Measurements from ENCODE around the gene EDAR.

The EDAR gene

DNA sequence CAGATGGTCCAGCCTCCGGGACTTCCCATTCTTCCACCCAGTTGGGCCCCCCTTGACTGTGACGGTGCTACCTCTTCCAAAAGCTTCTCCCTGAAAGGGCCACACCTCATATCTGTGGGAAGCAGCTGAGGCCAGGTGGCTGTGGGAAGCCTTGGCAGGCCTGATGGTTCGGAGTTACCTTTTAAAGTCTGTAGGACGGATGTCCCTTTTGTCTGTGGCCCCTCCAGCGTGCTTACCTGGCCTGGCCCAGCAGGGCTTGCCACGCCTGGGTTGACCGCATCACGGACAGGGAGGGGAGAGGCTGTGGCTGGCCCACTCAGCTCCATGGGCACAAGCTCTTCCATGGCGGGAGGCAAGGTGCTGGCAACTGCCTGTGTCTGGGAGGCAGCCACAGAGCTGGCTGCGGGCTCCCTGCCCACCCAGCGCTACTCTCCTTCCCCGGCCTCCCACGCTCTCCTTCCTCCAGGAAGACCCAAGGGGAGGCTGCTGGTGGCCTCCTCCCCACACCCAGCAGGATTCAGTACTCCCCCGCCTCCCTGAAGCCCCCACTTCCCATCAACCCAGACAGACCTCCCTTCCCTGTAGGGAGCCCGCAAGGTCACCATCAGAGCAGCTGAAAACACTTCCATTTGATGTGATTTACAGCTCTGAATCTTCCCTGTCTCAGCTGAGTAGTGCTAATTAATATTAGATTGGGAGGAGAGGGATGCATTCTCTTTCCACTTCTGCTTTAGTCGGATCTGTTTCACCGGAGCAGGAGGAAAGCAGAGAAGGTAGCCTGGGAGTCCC lies 52.8 kb downstream of the EDAR start:
- in situ Hi-C loops (cut with MboI; ENCODE audit: low sequenced_read_pairs): no loop called here
- H3K9me3 ChIP-seq: no peaks in the 10 kb centered on the region
- no peaks in the 10 kb centered on the region for H3K27me3 ChIP-seq (ENCODE audit: low read depth)
- no peaks in the 10 kb centered on the region for H3K36me3 ChIP-seq (replicated peaks)
- no peaks in the 10 kb centered on the region for H3K4me1 ChIP-seq
- H3K4me3 ChIP-seq: no peak overlapping the region
- DNase-seq (ENCODE audit: low spot score in 2 of 2): no peak

DNA sequence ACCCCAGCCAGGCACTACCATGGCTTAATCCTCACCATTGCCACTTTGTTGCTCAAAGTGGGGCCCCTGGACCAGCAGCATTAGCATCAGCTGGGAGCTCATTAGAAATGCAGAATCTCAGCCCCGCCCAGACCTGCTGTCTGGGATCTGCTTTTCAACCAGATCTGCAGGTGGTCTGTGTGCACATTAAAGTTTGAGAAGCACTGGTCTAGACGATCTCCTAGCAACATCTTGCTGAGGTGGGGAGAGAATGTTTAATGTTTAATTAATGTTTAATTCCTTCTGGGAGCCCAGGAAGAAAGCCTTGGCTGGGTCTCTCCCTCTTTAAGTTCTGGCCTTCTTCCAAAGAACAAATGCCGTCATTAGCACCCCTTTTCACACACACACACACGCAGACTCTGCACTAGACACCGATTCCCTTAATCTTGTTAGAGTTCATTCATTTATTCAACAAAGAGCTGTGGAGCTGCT lies 53.7 kb downstream of the EDAR start:
- H3K4me3 ChIP-seq: no peak overlapping the region
- no peaks in the 10 kb centered on the region for H3K9me3 ChIP-seq
- DNase-seq (ENCODE audit: low spot score in 2 of 2): no peak
- in situ Hi-C loops (cut with MboI; ENCODE audit: low sequenced_read_pairs): no loop called here
- H3K27me3 ChIP-seq (ENCODE audit: low read depth): no peaks in the 10 kb centered on the region
- H3K4me1 ChIP-seq: no peaks in the 10 kb centered on the region
- H3K36me3 ChIP-seq (replicated peaks): no peaks in the 10 kb centered on the region

DNA sequence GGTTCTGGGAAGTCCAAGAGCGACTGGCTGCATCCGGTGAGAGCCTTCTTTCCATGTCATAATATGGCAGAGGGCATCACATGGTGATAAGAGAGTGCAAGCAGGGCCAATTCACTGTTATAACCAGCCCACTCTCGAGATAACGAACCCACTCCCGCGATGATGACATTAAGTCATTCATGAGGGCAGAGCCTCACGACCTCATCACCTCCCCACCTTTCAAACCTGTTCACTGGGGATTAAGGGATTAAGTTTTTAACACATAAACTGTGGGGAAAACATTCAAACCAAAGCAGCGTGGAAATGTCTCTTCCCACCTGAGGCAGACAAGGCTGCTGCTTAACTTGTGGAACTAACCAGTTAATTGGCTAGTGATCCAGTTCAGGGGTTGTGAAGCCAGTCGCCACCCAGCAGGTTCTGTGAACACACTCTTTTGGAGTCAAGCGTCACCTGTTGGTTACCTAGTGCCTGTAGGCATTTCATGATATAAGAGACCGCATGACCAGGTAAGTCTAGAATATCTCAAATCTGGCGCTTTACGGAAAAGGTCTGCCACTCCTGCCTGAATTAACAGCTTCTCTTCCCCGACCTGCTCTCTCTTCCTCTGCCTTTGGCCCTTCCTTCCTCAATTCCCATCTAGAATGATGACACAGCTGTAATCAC lies 54.3 kb downstream of the EDAR start:
- H3K36me3 ChIP-seq (replicated peaks): no peaks in the 10 kb centered on the region
- H3K27me3 ChIP-seq (ENCODE audit: low read depth): no peaks in the 10 kb centered on the region
- no peaks in the 10 kb centered on the region for H3K9me3 ChIP-seq
- in situ Hi-C loops (cut with MboI; ENCODE audit: low sequenced_read_pairs): no loop called here
- no peak for DNase-seq (ENCODE audit: low spot score in 2 of 2)
- no peak overlapping the region for H3K4me3 ChIP-seq
- H3K4me1 ChIP-seq: no peaks in the 10 kb centered on the region

DNA sequence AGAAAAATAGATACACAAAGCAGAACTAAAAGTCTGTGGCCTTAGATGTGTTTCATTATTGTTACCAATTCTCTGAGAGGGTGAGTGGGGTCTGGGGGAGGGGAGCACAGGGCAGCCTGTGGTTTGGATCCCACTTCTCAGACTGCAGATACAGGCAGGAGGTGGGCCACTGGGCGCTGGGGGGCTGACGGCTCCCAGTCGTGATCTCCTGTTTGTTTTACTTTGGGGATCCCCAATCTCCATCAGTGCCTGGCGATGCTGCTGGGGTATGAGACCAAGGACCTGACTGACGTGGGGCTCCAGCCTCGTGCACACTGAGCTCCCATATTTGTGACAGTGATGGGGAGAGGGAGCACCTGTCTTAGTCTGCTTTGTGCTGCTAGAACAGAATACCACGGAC lies 54.9 kb downstream of the EDAR start:
- no peaks in the 10 kb centered on the region for H3K9me3 ChIP-seq
- H3K27me3 ChIP-seq (ENCODE audit: low read depth): no peaks in the 10 kb centered on the region
- in situ Hi-C loops (cut with MboI; ENCODE audit: low sequenced_read_pairs): no loop called here
- no peak overlapping the region for H3K4me3 ChIP-seq
- no peak for DNase-seq (ENCODE audit: low spot score in 2 of 2)
- H3K4me1 ChIP-seq: no peaks in the 10 kb centered on the region
- no peaks in the 10 kb centered on the region for H3K36me3 ChIP-seq (replicated peaks)

DNA sequence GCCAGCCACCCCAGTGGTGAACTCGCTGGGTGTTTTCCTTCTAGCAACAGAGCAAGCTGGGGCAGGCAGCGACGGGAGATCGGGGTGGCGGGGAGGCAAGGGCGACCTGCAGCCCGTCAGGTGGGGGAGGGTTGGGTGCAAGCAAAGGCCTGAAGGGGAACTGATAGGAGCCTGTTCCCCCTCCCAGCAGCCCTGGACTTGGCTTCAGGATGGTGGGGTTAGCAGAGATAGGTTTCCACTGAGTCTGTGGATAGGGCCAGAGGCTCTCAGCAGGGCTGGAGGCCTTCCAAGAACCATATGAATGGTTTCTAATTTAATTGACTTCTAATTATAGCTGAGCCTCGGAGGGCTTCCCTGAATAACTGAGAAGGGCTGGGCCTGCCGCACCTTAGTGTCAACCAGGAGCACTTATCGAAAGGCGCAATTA lies 55.3 kb downstream of the EDAR start:
- in situ Hi-C loops (cut with MboI; ENCODE audit: low sequenced_read_pairs): no loop called here
- Histone ChIP-seq H3K9me3 (no peaks in the 10 kb centered on the region), H3K4me1 (no peaks in the 10 kb centered on the region), H3K36me3 (replicated peaks) (no peaks in the 10 kb centered on the region), H3K4me3 (no peak overlapping the region), H3K27me3 (ENCODE audit: low read depth) (no peaks in the 10 kb centered on the region)
- no peak for DNase-seq (ENCODE audit: low spot score in 2 of 2)

DNA sequence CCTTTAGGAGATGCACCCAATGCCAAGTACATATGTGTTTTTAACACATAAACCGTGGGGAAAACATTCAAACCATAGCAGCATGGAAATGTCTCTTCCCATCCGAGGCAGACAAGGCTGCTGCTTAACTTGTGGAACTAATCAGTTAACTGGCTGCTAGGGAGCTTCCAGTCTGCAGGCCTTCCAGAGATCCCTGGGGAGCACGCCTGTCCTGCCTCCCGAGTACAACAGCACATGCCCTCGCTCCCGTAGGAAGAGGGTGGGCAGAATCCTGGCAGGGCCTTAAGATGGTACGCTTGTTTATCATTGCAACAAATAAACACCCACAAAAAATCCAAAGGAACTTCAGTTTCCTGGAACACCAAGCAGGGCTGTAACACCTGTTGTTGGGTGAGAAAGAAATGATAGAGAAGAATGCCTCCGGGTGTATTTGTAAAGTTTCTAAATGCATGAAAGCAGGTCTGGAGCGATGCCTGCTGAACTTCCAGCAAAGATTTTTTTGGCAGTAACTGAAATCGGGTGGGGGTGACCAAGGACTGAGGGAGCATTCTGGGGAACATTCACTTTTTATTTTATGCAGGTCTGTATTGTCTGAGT lies 56.2 kb downstream of the EDAR start:
- Histone ChIP-seq H3K4me3 (no peak overlapping the region), H3K27me3 (ENCODE audit: low read depth) (no peaks in the 10 kb centered on the region), H3K4me1 (no peaks in the 10 kb centered on the region), H3K36me3 (replicated peaks) (no peaks in the 10 kb centered on the region), H3K9me3 (no peaks in the 10 kb centered on the region)
- no peak for DNase-seq (ENCODE audit: low spot score in 2 of 2)
- in situ Hi-C loops (cut with MboI; ENCODE audit: low sequenced_read_pairs): no loop called here

DNA sequence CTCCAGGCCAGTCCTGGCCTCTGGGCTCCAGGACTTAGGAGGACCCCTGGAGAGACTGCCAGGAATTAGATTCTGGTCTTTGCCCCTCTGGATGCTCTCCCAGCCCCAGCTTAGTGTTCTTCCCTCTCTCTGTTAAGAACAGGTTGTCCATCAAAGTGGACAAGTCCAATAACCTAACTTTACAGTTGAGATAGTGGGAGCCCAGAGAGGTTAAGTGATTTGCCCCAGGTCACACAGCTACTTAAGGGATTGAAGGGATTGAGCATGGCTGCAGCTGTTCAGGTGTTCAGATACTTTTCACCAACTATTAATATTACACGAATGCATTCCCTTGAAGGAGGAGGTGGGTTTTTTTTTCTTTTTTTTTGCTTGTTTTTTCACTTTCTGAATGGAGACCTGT lies 57.6 kb downstream of the EDAR start:
- Histone ChIP-seq H3K9me3 (no peaks in the 10 kb centered on the region), H3K4me3 (no peak overlapping the region), H3K27me3 (ENCODE audit: low read depth) (no peaks in the 10 kb centered on the region), H3K4me1 (no peaks in the 10 kb centered on the region), H3K36me3 (replicated peaks) (no peaks in the 10 kb centered on the region)
- DNase-seq (ENCODE audit: low spot score in 2 of 2): no peak
- in situ Hi-C loops (cut with MboI; ENCODE audit: low sequenced_read_pairs): no loop called here

DNA sequence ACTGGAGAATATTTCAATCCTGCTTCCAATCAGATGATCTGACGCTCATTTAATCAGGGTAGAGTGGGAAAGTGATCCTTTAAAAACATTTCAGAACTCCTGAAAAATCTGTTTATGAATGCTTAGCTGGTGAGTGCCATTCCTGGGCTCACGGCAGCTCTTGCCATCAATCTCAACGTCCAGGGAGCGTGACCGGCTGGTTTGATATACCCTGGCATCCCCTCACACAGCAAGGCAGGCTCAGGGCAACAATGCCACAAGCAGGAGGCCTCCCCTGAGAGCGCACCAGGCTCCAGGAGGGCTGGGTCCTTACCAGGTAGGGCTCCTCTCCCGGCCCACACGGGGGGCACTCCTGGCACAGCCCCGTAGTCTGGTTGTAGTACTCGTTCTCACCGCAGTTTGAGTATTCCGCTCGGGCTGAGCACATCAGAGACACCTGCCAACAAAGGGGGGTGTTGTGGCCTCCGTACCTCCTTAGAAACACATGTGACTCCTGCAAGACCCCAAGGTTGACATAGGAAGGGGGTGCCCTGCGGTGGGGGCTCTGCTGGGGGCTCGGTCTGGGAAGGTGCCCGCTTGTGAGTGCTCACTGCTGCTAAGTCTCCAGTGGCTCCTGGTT lies 59.1 kb downstream of the EDAR start:
- no peaks in the 10 kb centered on the region for H3K27me3 ChIP-seq (ENCODE audit: low read depth)
- no peak overlapping the region for H3K4me3 ChIP-seq
- H3K36me3 ChIP-seq (replicated peaks): no peaks in the 10 kb centered on the region
- in situ Hi-C loops (cut with MboI; ENCODE audit: low sequenced_read_pairs): no loop called here
- DNase-seq (ENCODE audit: low spot score in 2 of 2): no peak
- no peaks in the 10 kb centered on the region for H3K4me1 ChIP-seq
- no peaks in the 10 kb centered on the region for H3K9me3 ChIP-seq

DNA sequence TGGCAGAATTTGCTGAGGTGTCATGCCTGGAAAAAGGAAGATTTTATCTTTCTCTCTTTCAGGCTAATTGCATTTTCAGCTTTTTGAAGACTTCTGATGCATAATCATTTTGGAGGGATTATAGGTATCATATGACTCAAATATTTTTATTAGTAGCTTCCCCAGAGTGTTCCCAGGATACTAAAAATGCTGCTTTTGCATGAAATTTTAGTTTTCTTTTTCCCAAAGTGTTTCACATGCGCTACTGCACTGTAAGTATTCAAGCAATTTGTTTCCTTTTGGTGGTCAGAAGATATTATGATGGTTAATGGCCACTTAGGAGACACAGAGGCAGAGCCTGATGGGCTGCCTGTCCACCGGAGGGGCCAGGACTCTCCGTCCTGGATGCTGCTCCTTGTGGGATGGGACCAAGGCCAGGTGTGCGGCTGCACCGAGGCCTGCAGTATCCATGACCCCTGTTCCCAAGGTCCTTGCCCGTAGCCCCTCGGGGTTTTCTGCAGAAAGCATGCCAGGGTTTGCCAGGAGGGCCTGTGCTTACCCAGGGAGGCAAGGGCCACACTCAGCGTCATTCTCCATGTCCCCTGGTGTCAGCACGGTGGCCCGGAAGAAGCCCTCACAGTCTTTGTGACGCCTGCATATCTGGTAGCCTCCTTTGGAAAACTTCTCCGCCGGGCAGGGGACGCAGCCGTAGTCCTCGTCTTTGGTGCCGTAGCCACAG lies 60.2 kb downstream of the EDAR start:
- in situ Hi-C loops (cut with MboI; ENCODE audit: low sequenced_read_pairs): no loop called here
- DNase-seq (ENCODE audit: low spot score in 2 of 2): no peak
- no peaks in the 10 kb centered on the region for H3K27me3 ChIP-seq (ENCODE audit: low read depth)

DNA sequence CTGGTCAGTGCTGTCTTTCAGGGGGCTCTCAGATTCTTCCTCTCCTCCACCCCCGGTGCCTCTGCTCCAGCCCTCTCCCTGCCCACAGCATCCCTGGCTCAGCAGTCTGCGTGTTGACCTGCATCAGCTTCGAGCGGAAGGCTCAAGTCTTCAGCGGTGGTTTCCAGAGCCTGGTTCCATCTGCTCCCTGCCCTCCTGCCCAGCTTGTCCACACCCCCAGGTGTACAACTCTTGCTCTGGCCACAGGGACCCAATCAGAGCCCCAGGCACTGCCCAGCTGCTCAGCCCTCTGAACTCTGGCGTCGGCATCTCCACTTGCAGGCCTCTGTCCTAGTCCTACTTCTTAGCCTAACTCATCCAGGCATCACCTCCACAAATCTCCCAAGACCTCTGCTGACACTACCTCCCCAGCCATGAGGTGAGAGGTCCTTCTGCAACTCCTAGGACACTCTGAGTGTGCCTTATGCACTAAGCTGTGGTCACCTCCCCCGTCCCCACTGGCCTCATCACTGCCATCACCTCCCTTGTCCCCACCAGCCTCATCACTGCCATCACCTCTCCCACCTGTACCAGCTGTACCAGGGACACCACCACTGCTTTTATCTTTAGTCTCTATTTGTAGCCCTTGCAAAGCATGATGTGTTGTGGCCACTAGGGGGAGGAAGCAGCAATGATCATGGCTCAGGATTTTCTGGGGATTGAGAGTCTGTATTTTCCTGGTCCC lies 60.9 kb downstream of the EDAR start:
- Histone ChIP-seq H3K4me1 (no peaks in the 10 kb centered on the region), H3K27me3 (ENCODE audit: low read depth) (no peaks in the 10 kb centered on the region), H3K4me3 (no peak overlapping the region), H3K36me3 (replicated peaks) (no peaks in the 10 kb centered on the region), H3K9me3 (no peaks in the 10 kb centered on the region)
- peak; percentile 21 to 64 for DNase-seq (ENCODE audit: low spot score in 2 of 2)
- in situ Hi-C loops (cut with MboI; ENCODE audit: low sequenced_read_pairs): no loop called here

More for the DNA sequence above, 60.2 kb downstream of the EDAR start:
- Histone ChIP-seq H3K4me1 (no peaks in the 10 kb centered on the region), H3K9me3 (no peaks in the 10 kb centered on the region), H3K4me3 (no peak overlapping the region), H3K36me3 (replicated peaks) (no peaks in the 10 kb centered on the region)

DNA sequence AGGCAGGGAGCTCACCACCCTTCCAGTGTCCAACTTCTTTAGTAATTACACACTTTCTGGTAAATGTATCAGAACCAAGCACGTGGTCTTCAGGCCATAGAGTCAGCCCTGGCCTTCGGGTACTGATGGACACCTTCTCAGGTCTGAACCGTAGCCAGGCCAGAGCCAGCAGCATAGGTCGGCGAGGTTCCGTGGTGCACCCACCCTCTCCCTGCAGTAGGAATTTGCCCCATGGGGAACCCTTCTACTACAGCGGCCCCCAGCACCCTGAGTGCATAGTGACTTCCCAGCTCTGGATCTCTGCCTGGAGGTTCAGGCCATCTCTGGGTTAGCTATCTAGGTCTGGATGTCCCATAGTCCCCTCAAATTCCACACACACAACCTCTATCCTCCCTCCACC lies 61.6 kb downstream of the EDAR start:
- no peak for DNase-seq (ENCODE audit: low spot score in 2 of 2)
- Histone ChIP-seq H3K4me3 (no peak overlapping the region), H3K9me3 (no peaks in the 10 kb centered on the region), H3K27me3 (ENCODE audit: low read depth) (no peaks in the 10 kb centered on the region), H3K36me3 (replicated peaks) (no peaks in the 10 kb centered on the region), H3K4me1 (no peaks in the 10 kb centered on the region)
- in situ Hi-C loops (cut with MboI; ENCODE audit: low sequenced_read_pairs): no loop called here

DNA sequence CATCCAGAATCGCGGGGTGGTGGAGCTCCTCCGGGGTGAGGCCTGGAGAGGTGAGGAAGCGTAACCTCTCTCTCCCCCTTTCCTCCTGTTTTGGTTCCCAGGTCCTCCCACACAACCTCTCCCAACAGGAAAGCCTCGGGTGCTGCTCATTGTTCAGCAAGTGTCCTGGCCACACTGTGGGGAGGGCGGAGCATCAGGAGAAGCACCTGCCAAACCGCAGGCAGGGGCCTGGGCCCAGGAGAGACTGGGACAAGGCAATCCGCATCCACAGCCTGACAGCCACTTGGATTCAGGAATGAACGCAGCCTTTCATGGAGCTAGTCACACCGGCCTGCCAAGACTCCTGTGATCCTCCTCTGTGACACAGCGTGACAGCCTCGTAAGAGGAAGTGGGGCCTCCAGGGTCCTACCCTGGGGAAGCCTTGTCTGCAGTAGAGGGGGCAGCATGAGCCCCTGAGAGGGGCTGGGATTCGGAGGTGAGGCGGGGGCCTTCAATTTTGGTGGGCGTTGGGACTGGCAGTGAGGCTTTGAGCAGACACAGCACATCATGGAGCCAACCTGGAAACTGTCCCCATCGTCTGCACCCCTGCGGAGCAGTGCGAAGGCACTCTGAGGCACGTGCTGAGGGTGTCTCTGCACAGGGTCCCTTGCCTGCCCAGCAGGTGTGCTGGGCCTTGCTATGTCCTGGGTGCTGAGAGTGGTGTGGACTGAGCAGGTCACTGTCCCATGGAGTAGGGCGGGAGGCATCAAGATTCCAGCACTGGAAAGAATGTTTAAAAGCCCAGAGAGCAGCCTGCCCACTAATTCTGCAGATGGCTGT lies 62.2 kb downstream of the EDAR start:
- Histone ChIP-seq H3K27me3 (ENCODE audit: low read depth) (no peaks in the 10 kb centered on the region), H3K4me3 (no peak overlapping the region), H3K36me3 (replicated peaks) (no peaks in the 10 kb centered on the region), H3K4me1 (no peaks in the 10 kb centered on the region), H3K9me3 (no peaks in the 10 kb centered on the region)
- no peak for DNase-seq (ENCODE audit: low spot score in 2 of 2)
- in situ Hi-C loops (cut with MboI; ENCODE audit: low sequenced_read_pairs): no loop called here
